Activated T-cell treated with anti-CD3 and anti-CD28 coated beads, Interleukin-2, amount 50 U/mL, for 72 hours (primary cell): ENCODE results near the gene RASGRF1. TPM values are rescaled to one million over a fixed set of nuclear protein-coding genes. Genes with fewer than 3 reads are reported as not detected.
A peak's percentile ranks its signal among the peaks of the same experiment; 100 is the strongest.

ENCODE experiments used
- ATAC-seq, 2 donors: fragments of 150-1000 bp; cut with Tn5 transposase; replicated peaks in 1 of 2; 2 replicates each; pipeline ENCODE4 v1.10.0; 2021; ENCODE audit warnings: moderate library complexity in 2 of 2, mild to moderate bottlenecking in 1 of 2
- DNase-seq, 2 donors: peaks; one replicate each; pipeline ENCODE4 v3.0.0; 2021 to 2022; ENCODE audit warnings: mixed read lengths in 1 of 2
- H3K27ac Mint-ChIP-seq: one replicate; pipeline ENCODE4 v1.8.0; 2022; ENCODE audit warnings: mild to moderate bottlenecking, moderate library complexity, mixed read lengths
- H3K27me3 Mint-ChIP-seq: one replicate; pipeline ENCODE4 v1.8.0; 2022; ENCODE audit warnings: low read depth, mixed read lengths
- H3K36me3 Mint-ChIP-seq, 2 donors: one replicate each; pipeline ENCODE4 v1.8.0; 2022; ENCODE audit warnings: mixed read lengths in 2 of 2, mild to moderate bottlenecking in 1 of 2; ENCODE audit not compliant: insufficient read depth in 2 of 2
- H3K4me1 Mint-ChIP-seq: one replicate; pipeline ENCODE4 v1.8.0; 2022; ENCODE audit warnings: low read depth, mixed read lengths
- H3K4me3 Mint-ChIP-seq, 2 donors: one replicate each; pipeline ENCODE4 v1.8.0; 2022; ENCODE audit warnings: mild to moderate bottlenecking in 2 of 2, mixed read lengths in 2 of 2, moderate library complexity in 2 of 2
- H3K9me3 Mint-ChIP-seq, 2 donors: one replicate each; pipeline ENCODE4 v1.8.0; 2022; ENCODE audit warnings: mixed read lengths in 2 of 2
- total RNA-seq, 2 donors: library from RNA; stranded (reverse); gene quantifications; one replicate each; pipeline ENCODE4 v1.2.3, GENCODE V29; 2022

Gene RASGRF1
- total RNA-seq, 2 donors from 2014 or later, result not detected

- Mint-ChIP-seq H3K27ac (no peak overlapping the region), H3K9me3 (no peaks in the 10 kb centered on the region), H3K4me1 (peaks cover 8% of the 10 kb centered on the region), H3K27me3 (peaks cover 13% of the 10 kb centered on the region), H3K4me3 (no peak overlapping the region), H3K36me3 (no peaks in the 10 kb centered on the region)
- ATAC-seq, result peak in 1 of 2 donors; percentile 61
- DNase-seq, result no peak
Observed at GRCh38 chr15:78950902-78951840, 139.4 kb downstream of the RASGRF1 start.

GRCh38 chr15:78950343-78950742 is 140.2 kb downstream of the RASGRF1 start:
- ATAC-seq, result no peak
- DNase-seq, result no peak
- Mint-ChIP-seq H3K27ac (no peak overlapping the region), H3K9me3 (no peaks in the 10 kb centered on the region), H3K36me3 (no peaks in the 10 kb centered on the region), H3K4me3 (no peak overlapping the region), H3K4me1 (peaks cover 8% of the 10 kb centered on the region), H3K27me3 (peaks cover 21% of the 10 kb centered on the region)

GRCh38 chr15:78949461-78949860 is 141.1 kb downstream of the RASGRF1 start:
- Mint-ChIP-seq H3K27ac (no peak overlapping the region), H3K9me3 (no peaks in the 10 kb centered on the region), H3K36me3 (no peaks in the 10 kb centered on the region), H3K4me1 (peaks cover 8% of the 10 kb centered on the region), H3K4me3 (no peak overlapping the region), H3K27me3 (peaks cover 28% of the 10 kb centered on the region)
- ATAC-seq (no peak), DNase-seq (no peak)

GRCh38 chr15:78947506-78947905 is 143.1 kb downstream of the RASGRF1 start:
- DNase-seq (no peak), ATAC-seq (no peak)
- peaks cover 8% of the 10 kb centered on the region for H3K4me1 Mint-ChIP-seq
- no peak overlapping the region for H3K27ac Mint-ChIP-seq
- H3K9me3 Mint-ChIP-seq, result no peaks in the 10 kb centered on the region
- H3K27me3 Mint-ChIP-seq, result peaks cover 30% of the 10 kb centered on the region
- H3K4me3 Mint-ChIP-seq, result no peak overlapping the region
- H3K36me3 Mint-ChIP-seq, result no peaks in the 10 kb centered on the region

- DNase-seq, result no peak
- H3K9me3 Mint-ChIP-seq, result no peaks in the 10 kb centered on the region
- no peak overlapping the region for H3K4me3 Mint-ChIP-seq
- peaks cover 6% of the 10 kb centered on the region for H3K4me1 Mint-ChIP-seq
- no peak for ATAC-seq
- peaks cover 29% of the 10 kb centered on the region for H3K27me3 Mint-ChIP-seq
- no peak overlapping the region for H3K27ac Mint-ChIP-seq
- no peaks in the 10 kb centered on the region for H3K36me3 Mint-ChIP-seq
Observed at GRCh38 chr15:78946493-78946892, 144.1 kb downstream of the RASGRF1 start.

- H3K4me3 Mint-ChIP-seq, result peak within 1 kb of the TSS; percentile 78 to 84
- peak; percentile 75 for DNase-seq
- no peaks in the 10 kb centered on the region for H3K4me1 Mint-ChIP-seq
- no peak within 1 kb of the TSS for H3K27ac Mint-ChIP-seq
- no peaks in the 10 kb centered on the region for H3K36me3 Mint-ChIP-seq
- no peaks in the 10 kb centered on the region for H3K9me3 Mint-ChIP-seq
- peaks cover 21% of the 10 kb centered on the region for H3K27me3 Mint-ChIP-seq
- ATAC-seq, result peak; percentile 86 to 87
Observed at GRCh38 chr15:78944669-78945407, 145.7 kb downstream of the RASGRF1 start, which contains the start of gene CTSH. CTSH (minus strand) TSS chr15:78945046; CDS start chr15:78944981, 65 bp downstream.

GRCh38 chr15:78944202-78944625 is 146.4 kb downstream of the RASGRF1 start:
- Mint-ChIP-seq H3K27me3 (peaks cover 21% of the 10 kb centered on the region), H3K9me3 (no peaks in the 10 kb centered on the region), H3K4me3 (peak overlapping the region; percentile 78 to 84), H3K4me1 (peaks cover 4% of the 10 kb centered on the region), H3K27ac (no peak overlapping the region), H3K36me3 (no peaks in the 10 kb centered on the region)
- DNase-seq (no peak), ATAC-seq (peak in 1 of 2 donors; percentile 25)

GRCh38 chr15:78943692-78944091 is 146.9 kb downstream of the RASGRF1 start:
- Mint-ChIP-seq H3K27me3 (peaks cover 21% of the 10 kb centered on the region), H3K9me3 (no peaks in the 10 kb centered on the region), H3K4me3 (peak overlapping the region; percentile 78 to 84), H3K4me1 (peaks cover 10% of the 10 kb centered on the region), H3K36me3 (no peaks in the 10 kb centered on the region), H3K27ac (no peak overlapping the region)
- DNase-seq (no peak), ATAC-seq (no peak)

GRCh38 chr15:78942741-78943140 is 147.8 kb downstream of the RASGRF1 start:
- peaks cover 19% of the 10 kb centered on the region for H3K4me1 Mint-ChIP-seq
- H3K9me3 Mint-ChIP-seq, result no peaks in the 10 kb centered on the region
- ATAC-seq (no peak), DNase-seq (no peak)
- no peak overlapping the region for H3K27ac Mint-ChIP-seq
- peaks cover 1 to 2% of the 10 kb centered on the region in 2 donors for H3K36me3 Mint-ChIP-seq
- peaks cover 29% of the 10 kb centered on the region for H3K27me3 Mint-ChIP-seq
- H3K4me3 Mint-ChIP-seq, result no peak overlapping the region

GRCh38 chr15:78938658-78939488 is 151.7 kb downstream of the RASGRF1 start:
- H3K36me3 Mint-ChIP-seq, result peaks cover 1 to 2% of the 10 kb centered on the region in 2 donors
- ATAC-seq, result peak; percentile 21 to 72
- peak overlapping the region; percentile 24 to 59 for H3K4me3 Mint-ChIP-seq
- H3K27ac Mint-ChIP-seq, result peak overlapping the region; percentile 84
- no peaks in the 10 kb centered on the region for H3K9me3 Mint-ChIP-seq
- H3K4me1 Mint-ChIP-seq, result peaks cover 29% of the 10 kb centered on the region
- H3K27me3 Mint-ChIP-seq, result peaks cover 8% of the 10 kb centered on the region
- peak in 1 of 2 donors; percentile 24 for DNase-seq

GRCh38 chr15:78937132-78937739 is 153.3 kb downstream of the RASGRF1 start:
- Mint-ChIP-seq H3K27ac (peak overlapping the region; percentile 27), H3K36me3 (peaks cover 1 to 2% of the 10 kb centered on the region in 2 donors), H3K4me1 (peaks cover 29% of the 10 kb centered on the region), H3K9me3 (no peaks in the 10 kb centered on the region), H3K4me3 (peak overlapping the region; percentile 23 to 34), H3K27me3 (peaks cover 8% of the 10 kb centered on the region)
- DNase-seq (peak; percentile 19 to 26), ATAC-seq (peak; percentile 28 to 30)

GRCh38 chr15:78934655-78935023 is 155.9 kb downstream of the RASGRF1 start:
- Mint-ChIP-seq H3K27me3 (peaks cover 8% of the 10 kb centered on the region), H3K9me3 (no peaks in the 10 kb centered on the region)

More at GRCh38 chr15:78934655-78935023, 155.9 kb downstream of the RASGRF1 start:
- no peak overlapping the region for H3K27ac Mint-ChIP-seq
- no peak for DNase-seq
- peaks cover 29% of the 10 kb centered on the region for H3K4me1 Mint-ChIP-seq
- H3K4me3 Mint-ChIP-seq, result no peak overlapping the region
- ATAC-seq, result no peak
- peaks cover 1 to 2% of the 10 kb centered on the region in 2 donors for H3K36me3 Mint-ChIP-seq
